PFSK-1 (cell line): ENCODE results near the gene EEF1G.

Experiments
- FOXP2 ChIP-seq: optimal IDR thresholded peaks from 2 replicates; pipeline ENCODE3; 2011; ENCODE audit warnings: borderline replicate concordance, control low read depth, inconsistent platforms; ENCODE audit not compliant: insufficient read depth; ENCODE audit errors: extremely low read length, extremely low read depth
- POLR2AphosphoS5 ChIP-seq: IDR thresholded peaks from 2 replicates; pipeline ENCODE4 v1.6.1; 2012; ENCODE audit warnings: low read depth, mild to moderate bottlenecking, control low read depth, low read length, moderate library complexity
- SIN3A ChIP-seq: IDR thresholded peaks from 2 replicates; pipeline ENCODE4 v1.6.1; 2012; ENCODE audit warnings: mild to moderate bottlenecking, low read length, moderate library complexity, borderline replicate concordance; ENCODE audit not compliant: insufficient read depth
- TAF1 ChIP-seq: IDR thresholded peaks from 2 replicates; pipeline ENCODE4 v1.6.1; 2012; ENCODE audit warnings: low read length, control low read depth, borderline replicate concordance; ENCODE audit not compliant: insufficient read depth

DNA sequence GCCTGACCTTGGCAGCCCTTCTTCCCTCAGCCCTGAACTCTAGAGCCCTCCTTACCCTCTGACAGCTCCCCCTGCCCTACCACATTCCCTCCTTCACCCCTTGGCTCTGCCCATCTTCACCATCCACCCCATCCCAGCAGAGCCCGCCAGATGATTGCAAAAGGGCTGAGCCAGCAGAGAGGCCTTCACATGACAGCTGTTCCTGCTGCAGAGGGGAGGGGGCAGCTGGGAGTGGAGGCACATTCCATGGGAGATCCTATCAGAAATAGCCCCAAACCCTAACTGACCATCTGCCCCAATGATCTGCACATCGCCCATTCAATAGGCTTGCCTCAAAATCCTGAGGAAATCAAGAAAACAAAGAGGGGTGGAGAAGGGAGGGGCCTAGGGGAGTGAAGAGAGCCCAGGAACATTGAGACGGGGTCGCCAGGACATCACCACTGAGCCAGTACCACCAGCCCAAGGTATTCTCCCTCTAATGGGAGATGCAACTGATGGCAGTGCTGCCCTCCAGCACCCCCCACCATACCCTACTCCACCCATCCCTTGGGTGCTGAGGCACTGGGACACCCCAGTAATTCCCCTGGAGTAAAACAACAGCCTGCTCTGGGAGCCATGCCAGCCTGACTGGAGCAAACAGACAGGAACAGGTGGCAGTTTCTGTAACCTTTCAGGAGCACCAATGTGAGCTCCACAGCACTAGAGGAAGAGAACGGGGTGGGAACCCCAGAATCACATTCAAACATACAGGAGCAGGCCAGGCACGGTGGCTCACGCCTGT is 19.1 kb downstream of the EEF1G start:
- TF ChIP-seq FOXP2 (no peak), POLR2AphosphoS5 (no peak), TAF1 (no peak), SIN3A (no peak)
